NCI-H69 (cell line): ENCODE measurements around the gene LST1.

Source experiments
- DNase-seq: peaks from one replicate; lab custom pipeline; 2025; lab: John Stamatoyannopoulos, UW

LST1 gene

DNA sequence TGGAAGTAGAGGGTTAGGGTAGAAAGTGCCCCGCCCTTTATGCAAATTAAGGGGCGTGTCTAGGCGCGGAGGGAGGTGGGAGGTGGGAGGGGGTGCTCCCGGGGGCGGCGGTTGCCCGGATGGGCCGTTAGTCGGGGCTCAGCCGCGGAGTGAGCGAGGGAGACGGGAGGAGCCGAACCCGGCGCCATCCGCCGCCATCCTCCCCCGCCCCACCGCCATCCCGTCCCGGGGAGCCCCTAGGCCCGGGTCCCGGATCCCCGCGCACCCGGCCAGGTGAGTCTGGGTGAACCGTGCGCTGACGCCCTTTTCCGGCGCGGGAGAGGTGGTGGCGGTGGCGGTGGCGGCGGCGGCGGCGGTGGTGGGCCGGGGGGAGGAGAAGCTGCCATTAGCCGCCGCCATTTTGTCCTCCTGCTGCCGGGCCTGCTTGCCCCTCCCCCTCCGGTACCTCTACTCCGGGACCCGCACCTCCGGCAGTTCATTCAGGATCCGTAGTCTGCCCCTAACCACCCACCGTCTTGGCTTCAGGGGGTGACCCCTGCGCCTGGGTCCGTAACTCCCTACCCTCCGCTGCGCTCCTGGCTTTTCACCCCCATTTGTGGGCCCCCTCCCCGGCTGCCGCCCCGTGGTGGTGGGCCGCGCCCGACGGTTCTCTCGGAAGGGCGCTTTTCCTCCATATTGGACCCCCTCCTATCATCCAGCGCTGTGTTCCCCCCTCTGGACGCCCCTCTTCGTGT lies 34.7 kb downstream of the LST1 start, which contains the start of gene PRRC2A:
Gene PRRC2A (plus strand): TSS at position 130 of the 734 bp plus-strand sequence. CDS start 2,075 bp downstream, outside the sequence.
- DNase-seq, result peak; percentile 93

- DNase-seq, result no peak
These were observed 35.4 kb downstream of the LST1 start for GRCh38 chr6:31621320-31621939.

- DNase-seq, result peak; percentile 32
These were observed 35.9 kb downstream of the LST1 start for GRCh38 chr6:31621991-31622390.

DNA sequence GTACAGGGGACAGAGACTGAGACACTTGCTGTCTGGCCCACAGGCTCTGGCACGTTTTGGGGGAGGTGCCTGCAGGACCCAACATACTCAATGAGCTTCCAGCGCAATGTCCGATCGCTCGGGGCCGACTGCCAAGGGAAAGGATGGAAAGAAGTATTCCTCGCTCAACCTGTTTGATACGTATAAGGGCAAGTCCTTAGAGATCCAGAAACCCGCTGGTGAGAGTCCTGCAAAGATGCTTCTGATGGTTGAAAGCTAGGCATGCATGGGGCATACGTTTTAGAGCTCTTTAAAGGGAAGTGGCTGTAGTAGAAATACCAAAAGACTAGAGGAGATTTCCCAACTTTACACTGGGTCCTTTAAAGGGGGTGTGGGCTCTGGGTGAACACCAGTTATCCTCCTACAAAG lies 36.6 kb downstream of the LST1 start:
- DNase-seq, result no peak

- DNase-seq, result no peak
These were observed 38.0 kb downstream of the LST1 start for GRCh38 chr6:31624070-31624469.

DNA sequence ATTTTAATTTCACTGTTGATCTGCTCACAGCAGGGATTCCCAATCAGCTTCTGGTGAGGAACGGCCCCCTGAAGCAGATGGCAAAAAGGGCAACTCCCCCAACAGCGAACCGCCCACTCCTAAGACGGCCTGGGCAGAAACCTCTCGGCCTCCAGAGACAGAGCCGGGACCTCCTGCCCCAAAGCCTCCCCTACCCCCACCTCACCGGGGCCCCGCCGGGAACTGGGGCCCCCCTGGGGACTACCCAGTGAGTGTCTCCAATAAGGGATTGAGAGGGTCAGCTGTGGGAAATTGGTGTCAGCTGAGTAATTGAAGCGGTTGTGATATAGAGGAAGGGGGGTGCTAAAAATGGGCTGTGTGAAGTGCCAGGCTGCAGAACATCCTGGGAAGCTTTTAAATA lies 40.9 kb downstream of the LST1 start:
- DNase-seq, result no peak

DNA sequence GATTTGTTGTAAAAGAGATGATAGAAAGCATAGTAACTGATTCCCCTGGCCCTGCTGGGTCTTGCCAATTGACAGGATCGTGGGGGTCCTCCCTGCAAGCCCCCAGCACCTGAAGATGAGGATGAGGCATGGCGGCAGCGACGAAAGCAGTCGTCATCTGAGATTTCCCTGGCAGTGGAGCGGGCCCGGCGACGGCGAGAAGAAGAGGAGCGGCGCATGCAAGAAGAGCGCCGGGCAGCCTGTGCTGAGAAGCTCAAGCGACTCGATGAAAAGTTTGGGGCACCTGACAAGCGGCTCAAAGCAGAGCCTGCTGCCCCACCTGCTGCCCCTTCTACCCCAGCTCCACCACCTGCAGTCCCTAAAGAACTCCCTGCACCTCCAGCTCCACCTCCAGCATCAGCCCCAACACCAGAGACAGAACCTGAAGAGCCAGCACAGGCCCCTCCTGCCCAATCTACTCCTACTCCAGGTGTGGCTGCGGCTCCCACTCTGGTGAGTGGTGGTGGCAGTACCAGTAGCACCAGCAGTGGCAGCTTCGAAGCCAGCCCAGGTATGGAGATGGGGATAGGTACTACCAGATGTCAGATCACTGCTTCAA lies 41.7 kb downstream of the LST1 start:
- DNase-seq, result no peak

- no peak for DNase-seq
These were observed 42.9 kb downstream of the LST1 start for GRCh38 chr6:31629014-31629413.

DNA sequence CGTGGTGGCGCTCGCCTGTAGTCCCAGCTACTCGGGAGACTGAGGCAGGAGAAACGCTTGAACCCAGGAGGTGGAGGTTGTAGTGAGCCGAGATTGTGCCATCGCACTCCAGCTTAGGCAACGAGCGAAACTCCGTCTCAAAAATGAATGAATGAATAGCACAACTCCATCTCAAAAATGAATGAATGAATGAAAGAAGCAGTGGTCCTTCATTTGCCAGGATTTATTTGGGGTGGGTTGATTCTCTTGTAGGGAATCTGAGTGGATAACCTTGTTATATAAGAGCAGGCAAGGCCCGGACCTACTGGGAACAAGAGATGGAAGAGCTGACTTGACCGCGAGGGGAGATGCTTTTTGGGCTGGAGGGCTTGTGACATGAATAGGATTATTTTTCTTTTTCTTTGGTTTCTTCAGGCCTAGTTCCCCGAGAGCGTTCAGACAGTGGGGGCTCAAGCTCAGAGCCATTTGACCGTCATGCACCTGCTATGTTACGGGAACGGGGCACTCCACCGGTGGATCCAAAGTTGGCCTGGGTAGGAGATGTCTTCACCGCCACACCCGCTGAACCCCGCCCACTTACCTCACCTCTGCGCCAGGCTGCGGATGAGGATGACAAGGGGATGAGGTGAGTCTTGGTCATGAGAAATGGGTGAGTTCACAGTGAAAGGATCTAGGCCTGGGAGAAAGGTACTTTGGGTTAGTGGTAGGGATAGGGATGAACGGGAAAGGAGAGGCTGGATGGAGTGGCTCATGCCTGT lies 44.3 kb downstream of the LST1 start:
- no peak for DNase-seq

DNA sequence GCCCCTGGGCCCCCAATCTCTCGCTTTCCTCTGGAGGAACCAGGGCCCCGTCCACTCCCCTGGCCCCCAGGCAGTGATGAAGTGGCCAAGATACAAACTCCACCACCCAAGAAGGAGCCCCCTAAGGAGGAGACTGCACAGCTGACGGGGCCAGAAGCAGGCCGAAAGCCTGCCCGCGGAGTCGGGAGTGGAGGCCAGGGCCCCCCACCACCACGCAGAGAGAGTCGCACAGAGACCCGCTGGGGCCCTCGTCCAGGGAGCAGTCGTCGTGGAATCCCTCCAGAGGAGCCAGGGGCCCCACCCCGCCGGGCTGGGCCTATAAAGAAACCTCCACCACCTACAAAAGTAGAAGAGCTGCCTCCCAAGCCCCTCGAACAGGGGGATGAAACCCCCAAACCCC lies 45.1 kb downstream of the LST1 start:
- no peak for DNase-seq

DNA sequence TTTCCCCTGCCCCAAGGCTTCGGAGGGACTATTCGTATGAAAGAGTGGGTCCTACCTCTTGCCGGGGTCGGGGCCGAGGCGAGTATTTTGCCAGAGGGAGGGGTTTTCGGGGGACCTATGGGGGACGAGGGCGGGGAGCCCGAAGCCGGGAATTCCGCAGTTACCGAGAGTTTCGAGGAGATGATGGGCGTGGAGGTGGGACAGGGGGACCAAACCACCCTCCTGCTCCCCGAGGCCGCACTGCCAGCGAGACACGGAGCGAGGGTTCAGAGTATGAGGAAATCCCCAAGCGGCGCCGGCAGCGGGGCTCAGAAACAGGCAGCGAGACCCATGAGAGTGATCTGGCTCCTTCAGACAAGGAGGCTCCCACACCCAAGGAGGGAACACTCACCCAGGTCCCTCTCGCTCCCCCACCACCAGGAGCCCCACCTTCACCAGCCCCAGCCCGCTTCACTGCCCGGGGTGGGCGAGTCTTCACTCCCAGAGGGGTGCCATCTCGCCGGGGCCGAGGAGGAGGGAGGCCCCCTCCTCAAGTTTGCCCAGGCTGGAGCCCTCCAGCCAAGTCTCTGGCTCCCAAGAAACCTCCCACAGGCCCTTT lies 45.7 kb downstream of the LST1 start:
- DNase-seq, result no peak

DNA sequence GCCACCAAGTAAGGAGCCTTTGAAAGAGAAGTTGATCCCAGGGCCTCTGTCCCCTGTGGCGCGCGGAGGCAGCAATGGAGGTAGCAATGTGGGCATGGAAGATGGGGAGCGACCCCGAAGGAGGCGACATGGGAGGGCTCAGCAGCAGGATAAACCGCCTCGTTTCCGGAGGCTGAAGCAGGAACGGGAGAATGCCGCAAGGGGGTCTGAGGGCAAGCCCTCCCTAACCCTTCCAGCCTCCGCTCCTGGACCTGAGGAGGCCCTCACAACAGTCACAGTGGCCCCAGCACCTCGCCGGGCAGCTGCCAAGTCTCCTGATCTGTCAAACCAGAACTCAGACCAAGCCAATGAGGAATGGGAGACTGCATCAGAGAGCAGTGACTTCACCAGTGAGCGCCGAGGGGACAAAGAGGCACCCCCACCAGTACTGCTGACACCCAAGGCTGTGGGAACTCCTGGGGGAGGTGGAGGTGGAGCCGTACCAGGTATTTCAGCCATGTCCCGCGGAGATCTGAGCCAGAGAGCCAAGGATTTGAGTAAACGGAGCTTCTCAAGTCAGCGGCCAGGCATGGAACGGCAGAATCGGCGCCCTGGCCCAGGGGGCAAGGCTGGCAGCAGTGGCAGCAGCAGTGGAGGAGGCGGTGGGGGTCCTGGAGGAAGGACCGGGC lies 46.3 kb downstream of the LST1 start:
- DNase-seq, result no peak

DNA sequence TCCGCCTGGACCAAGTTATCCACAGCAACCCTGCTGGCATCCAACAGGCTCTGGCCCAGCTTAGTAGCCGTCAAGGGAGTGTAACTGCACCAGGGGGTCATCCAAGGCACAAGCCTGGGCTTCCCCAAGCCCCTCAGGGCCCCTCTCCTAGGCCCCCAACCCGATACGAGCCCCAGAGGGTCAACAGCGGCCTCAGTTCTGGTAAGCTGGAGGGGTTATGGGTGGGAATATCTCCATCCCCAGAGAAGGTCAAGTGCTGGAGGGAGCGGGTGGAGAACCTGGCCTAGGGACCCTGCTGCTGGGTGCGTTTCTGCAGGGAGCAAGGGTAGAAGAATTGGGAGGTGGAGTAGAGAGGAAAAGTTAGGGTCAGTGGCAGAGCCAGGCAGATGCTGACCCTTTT lies 47.4 kb downstream of the LST1 start:
- DNase-seq, result no peak

DNA sequence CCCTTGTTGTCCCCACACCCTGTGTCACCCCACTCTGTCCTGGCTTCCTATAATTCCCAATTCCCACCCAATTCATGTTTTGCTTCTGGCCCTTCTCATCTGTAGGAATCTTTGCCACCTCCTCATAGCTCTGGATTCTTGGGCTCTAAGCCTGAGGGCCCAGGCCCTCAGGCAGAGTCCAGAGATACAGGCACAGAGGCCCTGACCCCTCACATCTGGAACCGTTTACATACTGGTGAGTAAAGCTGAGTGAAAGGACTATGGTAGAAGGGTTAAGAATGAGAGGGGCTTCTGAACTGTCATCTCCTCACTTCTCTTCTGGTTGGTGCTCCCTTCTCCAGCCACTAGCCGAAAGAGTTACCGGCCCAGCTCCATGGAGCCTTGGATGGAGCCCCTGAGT lies 48.1 kb downstream of the LST1 start:
- no peak for DNase-seq

- DNase-seq, result no peak
These were observed 49.0 kb downstream of the LST1 start for GRCh38 chr6:31634969-31635575.

GRCh38 chr6:31636698-31637596 lies 50.9 kb downstream of the LST1 start:
- no peak for DNase-seq
